ENCODE data around the gene SEMA3D. TPM values are rescaled to one million over a fixed set of nuclear protein-coding genes. Genes with fewer than 3 reads are reported as not detected.
"Not testable (repeated sequence)": the region's sequence is repeated elsewhere in the genome, so short reads cannot be mapped to it uniquely, and the experiment has no call there.

The SEMA3D gene
- total RNA-seq, 2 experiments from 2014 or later = not detected

- no peak for ATAC-seq (ENCODE audit: low read depth)
- H3K36me3 Mint-ChIP-seq = no peaks in the 10 kb centered on the region
- no peak for DNase-seq
- no peak overlapping the region for H3K27ac Mint-ChIP-seq
- H3K4me1 Mint-ChIP-seq = no peaks in the 10 kb centered on the region
- POLR2A ChIA-PET = no interaction called here
- H3K9me3 Mint-ChIP-seq = no peaks in the 10 kb centered on the region
- no peak overlapping the region for H3K4me3 Mint-ChIP-seq
- peaks cover 6% of the 10 kb centered on the region for H3K27me3 Mint-ChIP-seq
These were observed 168.4 kb downstream of the SEMA3D start for GRCh38 chr7:85018498-85018897.

- Mint-ChIP-seq H3K27me3 (peaks cover 8% of the 10 kb centered on the region), H3K27ac (no peak overlapping the region)
These were observed 170.6 kb downstream of the SEMA3D start for GRCh38 chr7:85016286-85016685.

GRCh38 chr7:85014936-85015660 is 171.8 kb downstream of the SEMA3D start:
- Mint-ChIP-seq H3K36me3 (no peaks in the 10 kb centered on the region), H3K9me3 (no peaks in the 10 kb centered on the region), H3K27me3 (peaks cover 7% of the 10 kb centered on the region), H3K27ac (no peak overlapping the region), H3K4me1 (no peaks in the 10 kb centered on the region), H3K4me3 (no peak overlapping the region)
- no peak for DNase-seq
- POLR2A ChIA-PET = no interaction called here
- no peak for ATAC-seq (ENCODE audit: low read depth)

More at GRCh38 chr7:85016286-85016685, 170.6 kb downstream of the SEMA3D start:
- Mint-ChIP-seq H3K4me1 (no peaks in the 10 kb centered on the region), H3K9me3 (no peaks in the 10 kb centered on the region), H3K36me3 (no peaks in the 10 kb centered on the region), H3K4me3 (no peak overlapping the region)
- ATAC-seq (ENCODE audit: low read depth) = no peak
- no peak for DNase-seq
- POLR2A ChIA-PET = no interaction called here

- Mint-ChIP-seq H3K4me3 (no peak overlapping the region), H3K9me3 (no peaks in the 10 kb centered on the region), H3K4me1 (no peaks in the 10 kb centered on the region), H3K36me3 (no peaks in the 10 kb centered on the region), H3K27me3 (peaks cover 2% of the 10 kb centered on the region), H3K27ac (no peak overlapping the region)
- DNase-seq (no peak), ATAC-seq (ENCODE audit: low read depth) (no peak)
- POLR2A ChIA-PET = no interaction called here
These were observed 175.7 kb downstream of the SEMA3D start for GRCh38 chr7:85011127-85011526.

GRCh38 chr7:85010306-85010705 is 176.6 kb downstream of the SEMA3D start:
- no peak for DNase-seq
- no peak overlapping the region for H3K27ac Mint-ChIP-seq
- no peaks in the 10 kb centered on the region for H3K4me1 Mint-ChIP-seq
- no peak overlapping the region for H3K4me3 Mint-ChIP-seq
- H3K27me3 Mint-ChIP-seq = peaks cover 2% of the 10 kb centered on the region
- no peaks in the 10 kb centered on the region for H3K9me3 Mint-ChIP-seq
- ATAC-seq (ENCODE audit: low read depth) = no peak
- POLR2A ChIA-PET = no interaction called here
- no peaks in the 10 kb centered on the region for H3K36me3 Mint-ChIP-seq

- DNase-seq (no peak), ATAC-seq (ENCODE audit: low read depth) (no peak)
- POLR2A ChIA-PET = no interaction called here
- no peaks in the 10 kb centered on the region for H3K9me3 Mint-ChIP-seq
- H3K27me3 Mint-ChIP-seq = no peaks in the 10 kb centered on the region
- no peaks in the 10 kb centered on the region for H3K36me3 Mint-ChIP-seq
- no peak overlapping the region for H3K27ac Mint-ChIP-seq
- H3K4me3 Mint-ChIP-seq = no peak overlapping the region
- no peaks in the 10 kb centered on the region for H3K4me1 Mint-ChIP-seq
These were observed 180.1 kb downstream of the SEMA3D start for GRCh38 chr7:85006754-85007153.

- Mint-ChIP-seq H3K36me3 (no peaks in the 10 kb centered on the region), H3K4me3 (no peak overlapping the region), H3K9me3 (no peaks in the 10 kb centered on the region), H3K27ac (no peak overlapping the region), H3K4me1 (no peaks in the 10 kb centered on the region), H3K27me3 (no peaks in the 10 kb centered on the region)
- ATAC-seq (ENCODE audit: low read depth) (no peak), DNase-seq (no peak)
- POLR2A ChIA-PET = no interaction called here
These were observed 182.5 kb downstream of the SEMA3D start for GRCh38 chr7:85004402-85004801.

- no peak for ATAC-seq (ENCODE audit: low read depth)
- Mint-ChIP-seq H3K9me3 (no peaks in the 10 kb centered on the region), H3K27ac (no peak overlapping the region), H3K36me3 (no peaks in the 10 kb centered on the region), H3K4me3 (no peak overlapping the region), H3K27me3 (no peaks in the 10 kb centered on the region), H3K4me1 (no peaks in the 10 kb centered on the region)
- POLR2A ChIA-PET = no interaction called here
- DNase-seq = no peak
These were observed 185.1 kb downstream of the SEMA3D start for GRCh38 chr7:85001495-85002345.

- Mint-ChIP-seq H3K36me3 (no peaks in the 10 kb centered on the region), H3K9me3 (no peaks in the 10 kb centered on the region), H3K4me3 (no peak overlapping the region), H3K27me3 (no peaks in the 10 kb centered on the region), H3K4me1 (no peaks in the 10 kb centered on the region), H3K27ac (no peak overlapping the region)
- ATAC-seq (ENCODE audit: low read depth) (no peak), DNase-seq (no peak)
- POLR2A ChIA-PET = no interaction called here
These were observed 186.0 kb downstream of the SEMA3D start for GRCh38 chr7:85000735-85001350.

GRCh38 chr7:84999450-84999849 is 187.4 kb downstream of the SEMA3D start:
- no peaks in the 10 kb centered on the region for H3K27me3 Mint-ChIP-seq
- DNase-seq (no peak), ATAC-seq (ENCODE audit: low read depth) (no peak)
- H3K27ac Mint-ChIP-seq = no peak overlapping the region
- H3K4me3 Mint-ChIP-seq = no peak overlapping the region
- no peaks in the 10 kb centered on the region for H3K36me3 Mint-ChIP-seq
- no peaks in the 10 kb centered on the region for H3K9me3 Mint-ChIP-seq
- H3K4me1 Mint-ChIP-seq = no peaks in the 10 kb centered on the region
- POLR2A ChIA-PET = no interaction called here

GRCh38 chr7:84998665-84999064 is 188.2 kb downstream of the SEMA3D start:
- Mint-ChIP-seq H3K36me3 (no peaks in the 10 kb centered on the region), H3K27me3 (no peaks in the 10 kb centered on the region), H3K27ac (no peak overlapping the region), H3K4me3 (no peak overlapping the region), H3K9me3 (no peaks in the 10 kb centered on the region), H3K4me1 (no peaks in the 10 kb centered on the region)
- DNase-seq = no peak
- POLR2A ChIA-PET = no interaction called here
- no peak for ATAC-seq (ENCODE audit: low read depth)

GRCh38 chr7:84997626-84998025 is 189.2 kb downstream of the SEMA3D start:
- POLR2A ChIA-PET = no interaction called here
- Mint-ChIP-seq H3K27me3 (no peaks in the 10 kb centered on the region), H3K27ac (no peak overlapping the region), H3K9me3 (no peaks in the 10 kb centered on the region), H3K4me1 (no peaks in the 10 kb centered on the region), H3K4me3 (no peak overlapping the region), H3K36me3 (no peaks in the 10 kb centered on the region)
- ATAC-seq (ENCODE audit: low read depth) = no peak
- no peak for DNase-seq

GRCh38 chr7:84992954-84993353 is 193.9 kb downstream of the SEMA3D start:
- H3K4me3 Mint-ChIP-seq; H3K27me3 Mint-ChIP-seq; ATAC-seq (ENCODE audit: low read depth); H3K27ac Mint-ChIP-seq; H3K9me3 Mint-ChIP-seq; H3K4me1 Mint-ChIP-seq; DNase-seq; H3K36me3 Mint-ChIP-seq; POLR2A ChIA-PET: not testable (repeated sequence)

All from activated naive CD8-positive, alpha-beta T cell treated with anti-CD3 and anti-CD28 coated beads, Interleukin-2, amount 10 ng/mL, durations not matched to agents 7 days and 5 days (primary cell).